SW 1271 (cell line): ENCODE measurements around the gene ITPRID2.

Experiments used
- DNase-seq, 2 experiments: peaks; one replicate each; lab custom pipeline; 2025; lab: John Stamatoyannopoulos, UW

ITPRID2 gene

DNA sequence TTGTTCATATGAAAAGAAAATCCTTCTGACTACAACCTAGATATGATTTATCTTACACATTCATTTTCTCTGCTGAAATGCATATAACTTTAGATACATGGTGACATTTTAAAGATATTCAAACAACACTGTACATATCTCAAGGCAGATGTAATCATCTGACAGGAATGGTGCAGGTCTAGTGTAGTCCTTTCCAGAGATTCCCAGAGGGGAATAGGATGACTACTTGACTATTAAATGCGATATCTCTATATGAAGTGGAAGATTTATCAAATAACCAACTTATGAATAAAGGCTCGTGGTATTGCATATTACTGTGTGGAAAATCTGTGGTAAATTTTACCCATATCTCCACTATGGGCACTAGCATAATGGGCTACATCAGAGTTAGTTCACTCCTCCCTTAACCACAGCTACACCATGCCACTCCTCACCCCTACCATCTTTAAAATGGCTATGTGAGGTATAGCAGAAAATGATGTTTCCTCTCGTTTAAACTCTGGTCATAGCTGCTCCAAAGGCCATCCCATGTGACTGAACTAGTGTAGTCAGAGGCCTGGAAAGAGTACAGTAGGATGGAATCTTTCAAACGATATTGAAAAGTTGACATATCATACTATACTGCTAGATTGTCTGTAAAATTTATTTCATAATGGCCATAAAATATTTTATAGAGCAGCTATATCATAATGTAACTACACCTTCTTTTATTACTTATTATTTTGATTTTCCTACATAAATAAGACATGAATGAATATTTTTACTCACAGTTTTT, 9.1 kb upstream of the ITPRID2 start:
- no peak for DNase-seq

GRCh38 chr2:181884601-181885000, 6.9 kb upstream of the ITPRID2 start:
- no peak for DNase-seq

DNA sequence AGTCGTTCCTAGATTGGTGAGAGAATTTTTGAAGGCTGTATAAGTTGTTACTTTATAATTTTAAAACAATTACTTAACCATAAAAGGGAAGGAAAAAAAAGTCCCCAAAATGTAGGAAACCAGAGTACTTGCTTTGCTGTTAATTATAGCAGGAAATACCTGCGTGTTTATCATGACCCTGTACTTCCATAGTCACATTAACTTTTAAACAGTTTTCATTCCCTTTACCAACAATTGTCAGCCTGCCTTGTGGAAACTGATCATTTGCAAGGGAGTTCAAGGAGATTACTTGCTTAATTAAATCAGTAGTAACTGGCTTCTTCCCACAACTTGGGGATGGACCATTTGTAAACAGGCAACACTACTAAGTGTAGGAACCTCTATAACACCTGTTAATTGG, 6.4 kb upstream of the ITPRID2 start:
- no peak for DNase-seq

- DNase-seq = no peak
Measured at GRCh38 chr2:181886192-181886591, 5.3 kb upstream of the ITPRID2 start.

DNA sequence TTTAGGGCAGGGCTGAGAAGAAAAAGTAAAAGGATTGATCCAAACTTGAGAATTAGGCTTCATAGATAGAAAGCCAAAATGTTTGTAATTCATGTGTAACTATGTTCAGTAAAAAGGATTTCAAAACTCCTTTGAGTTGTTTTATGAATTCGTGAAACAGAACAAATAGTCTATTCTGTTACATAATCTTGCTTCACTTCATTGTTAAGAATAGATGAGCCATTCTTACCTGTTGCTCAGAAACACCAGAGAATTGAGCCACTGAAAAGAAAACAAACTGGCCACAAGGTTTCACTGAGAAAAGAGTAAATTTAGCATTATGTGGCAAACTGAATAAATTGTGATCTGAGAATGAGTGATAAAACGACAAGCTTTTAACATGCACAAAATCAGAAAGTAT, 4.5 kb upstream of the ITPRID2 start:
- no peak for DNase-seq

GRCh38 chr2:181889776-181890175, 1.8 kb upstream of the ITPRID2 start:
- no peak for DNase-seq

DNA sequence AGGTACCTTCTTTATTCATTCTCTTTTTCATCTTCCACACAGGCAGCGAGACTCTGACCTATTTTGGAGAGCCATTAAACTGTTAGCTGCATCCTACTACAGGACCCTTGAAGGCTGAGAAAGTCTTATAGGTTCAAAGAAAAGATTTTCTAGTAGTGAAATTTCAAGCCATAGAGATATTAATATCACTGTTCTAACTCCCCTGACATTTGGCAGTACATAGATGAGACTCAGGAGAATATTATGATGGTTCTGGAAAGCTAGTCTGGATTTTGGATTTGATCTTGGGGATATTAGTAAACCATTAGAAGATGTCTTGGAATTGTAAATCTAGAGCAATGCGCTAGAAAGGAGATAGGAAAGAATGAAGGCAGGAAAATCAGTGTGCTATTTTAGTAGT, 1.3 kb upstream of the ITPRID2 start:
- DNase-seq = no peak

DNA sequence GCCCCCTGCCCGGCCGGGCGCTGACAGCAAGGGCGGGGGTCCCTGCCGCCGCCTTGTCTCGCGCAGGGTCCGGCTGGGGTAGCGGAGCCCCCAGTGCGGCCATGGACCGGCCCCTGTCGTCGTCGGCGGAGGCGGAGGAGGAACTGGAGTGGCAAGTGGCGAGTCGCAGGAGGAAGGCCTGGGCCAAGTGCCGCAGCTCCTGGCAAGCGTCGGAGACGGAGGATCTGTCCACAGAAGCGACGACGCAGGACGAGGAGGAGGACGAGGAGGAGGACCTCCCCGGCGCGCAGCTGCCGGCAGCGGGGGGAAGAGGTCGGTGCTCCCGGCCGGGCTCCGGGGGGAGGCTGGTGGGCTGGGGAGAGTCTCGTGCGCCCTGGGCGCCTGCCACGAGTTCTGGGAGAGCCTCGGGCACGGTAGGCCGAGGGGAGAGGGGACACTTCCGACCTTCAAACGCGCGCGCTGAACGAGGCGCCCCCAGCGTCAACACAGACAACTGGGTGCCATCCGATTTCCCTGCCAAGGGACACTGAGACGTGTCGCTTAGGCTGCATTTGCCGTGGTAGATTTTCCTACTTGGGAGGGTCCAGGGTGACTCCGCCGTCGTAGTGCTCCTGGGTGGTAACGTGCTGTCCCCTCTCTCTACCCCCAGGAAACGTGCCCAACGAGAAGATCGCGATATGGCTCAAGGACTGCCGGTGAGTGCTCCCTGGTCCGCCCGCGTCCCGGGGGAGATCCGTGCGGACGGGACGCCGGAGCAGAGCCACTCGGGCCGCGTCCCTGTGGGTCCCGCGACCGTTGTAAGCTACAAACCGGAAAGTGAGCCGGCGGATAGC, 652 bp downstream of the ITPRID2 start:
- DNase-seq = peak; percentile 39 to 77

DNA sequence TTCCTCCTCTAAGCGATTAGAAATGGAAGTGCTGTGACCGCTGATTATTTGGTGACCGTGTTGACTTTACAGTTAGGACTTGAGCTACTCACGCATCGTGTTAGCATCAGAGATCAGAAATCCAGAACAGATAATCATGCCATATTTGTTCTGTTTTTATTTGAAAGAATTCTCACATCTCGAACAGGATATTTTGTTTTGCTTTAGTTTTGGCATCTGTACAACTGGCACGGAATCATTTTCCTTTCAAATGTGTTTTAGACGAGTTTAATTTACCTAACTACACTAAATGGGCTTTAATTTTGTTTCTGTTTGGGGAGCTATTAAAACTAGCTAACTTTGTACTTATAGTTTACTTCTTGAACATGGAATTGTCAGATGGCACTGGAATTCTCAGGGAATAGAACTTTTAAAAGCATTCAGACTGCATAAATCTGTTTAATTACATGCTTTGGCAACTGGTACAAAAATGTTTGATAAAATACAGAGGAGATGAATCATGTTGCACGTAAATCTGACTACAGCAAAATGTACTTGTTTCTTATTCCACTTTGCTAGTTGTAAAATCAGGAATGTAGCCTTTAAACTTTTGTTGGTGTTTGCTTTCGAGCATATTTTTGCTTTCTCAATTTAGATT, 1.4 kb downstream of the ITPRID2 start:
- no peak for DNase-seq

GRCh38 chr2:181894381-181894780, 2.9 kb downstream of the ITPRID2 start:
- no peak for DNase-seq

DNA sequence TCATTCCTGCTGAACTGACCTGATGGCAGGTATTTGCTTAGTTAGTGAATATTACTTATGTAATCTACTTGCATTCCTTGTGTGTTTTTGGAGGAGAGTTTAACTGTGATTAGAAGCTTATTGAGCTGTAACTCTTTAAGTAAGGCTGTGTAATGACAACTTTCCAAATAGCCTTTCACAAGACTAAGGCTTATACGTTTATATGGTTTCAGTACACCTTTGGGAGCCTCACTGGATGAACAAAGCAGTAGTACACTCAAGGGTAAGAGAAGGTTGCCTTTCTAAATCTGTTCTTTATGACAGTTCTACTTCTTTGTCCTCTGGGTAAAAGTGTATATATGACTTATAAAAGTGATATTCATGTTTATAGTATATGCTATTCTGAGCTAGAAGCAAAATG, 4.3 kb downstream of the ITPRID2 start:
- DNase-seq = no peak

GRCh38 chr2:181896286-181896685, 4.8 kb downstream of the ITPRID2 start:
- no peak for DNase-seq

- no peak for DNase-seq
Measured at GRCh38 chr2:181900007-181900651, 8.6 kb downstream of the ITPRID2 start.

DNA sequence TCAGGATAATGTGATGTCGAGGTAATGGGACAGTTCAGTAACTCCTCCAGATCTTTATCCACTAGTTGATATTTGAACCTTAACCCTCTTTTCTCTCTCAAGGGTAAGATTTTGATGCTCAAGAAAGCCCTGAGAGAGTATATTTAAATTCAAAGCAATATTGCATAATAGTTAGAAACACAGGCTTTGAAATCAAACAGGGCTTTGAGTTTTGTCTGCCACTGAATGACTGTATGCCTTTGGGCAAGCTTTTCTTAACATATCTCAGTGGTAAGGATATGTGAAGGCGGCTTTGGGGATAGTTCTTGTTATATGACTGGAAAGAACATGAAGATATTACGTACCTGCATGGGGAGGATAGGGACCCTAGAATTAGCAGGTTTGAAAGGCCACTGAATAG, 11.1 kb downstream of the ITPRID2 start:
- DNase-seq = no peak

GRCh38 chr2:181904022-181904632, 12.6 kb downstream of the ITPRID2 start:
- DNase-seq = peak; percentile 2 to 36

- DNase-seq = no peak
Measured at GRCh38 chr2:181907057-181907456, 15.5 kb downstream of the ITPRID2 start.

DNA sequence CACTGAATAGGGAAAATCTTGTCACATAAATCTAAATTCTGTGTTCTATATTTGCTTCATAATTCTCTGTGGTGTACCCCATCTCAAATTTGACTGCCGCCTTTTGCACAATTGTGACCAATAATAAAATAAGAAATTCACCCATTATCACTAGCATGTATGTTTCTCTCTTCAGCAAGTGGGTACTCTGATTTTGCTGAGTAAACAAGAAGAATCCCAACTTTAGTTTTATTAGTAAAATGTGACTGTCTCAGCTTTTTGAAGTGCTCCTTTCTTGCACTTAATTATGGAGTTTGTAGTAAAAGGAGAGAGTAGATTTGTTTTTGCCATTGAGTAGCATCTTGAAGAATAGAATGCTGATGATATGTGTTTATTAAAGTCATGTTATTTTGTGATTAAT, 16.1 kb downstream of the ITPRID2 start:
- DNase-seq = no peak

- no peak for DNase-seq
Measured at GRCh38 chr2:181910028-181910831, 18.7 kb downstream of the ITPRID2 start.

DNA sequence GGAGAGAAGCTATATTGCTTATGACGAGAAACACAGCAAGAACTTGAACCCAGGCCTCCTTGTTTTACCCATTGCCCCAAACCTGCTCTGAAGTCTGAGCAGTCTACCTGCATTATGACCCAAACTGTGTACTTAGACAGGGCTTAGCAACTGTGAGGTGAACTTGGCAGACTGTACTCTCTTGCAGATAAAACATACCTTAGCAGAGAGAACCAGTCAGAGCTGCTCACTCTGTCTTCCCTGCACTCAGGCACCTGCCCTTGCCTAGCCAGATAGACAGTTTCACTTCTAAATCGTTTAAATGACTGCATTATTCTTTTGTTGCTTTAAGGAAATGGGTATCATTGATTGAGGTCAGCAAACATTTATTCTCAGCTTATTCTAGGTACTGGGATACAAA, 20.3 kb downstream of the ITPRID2 start:
- no peak for DNase-seq

DNA sequence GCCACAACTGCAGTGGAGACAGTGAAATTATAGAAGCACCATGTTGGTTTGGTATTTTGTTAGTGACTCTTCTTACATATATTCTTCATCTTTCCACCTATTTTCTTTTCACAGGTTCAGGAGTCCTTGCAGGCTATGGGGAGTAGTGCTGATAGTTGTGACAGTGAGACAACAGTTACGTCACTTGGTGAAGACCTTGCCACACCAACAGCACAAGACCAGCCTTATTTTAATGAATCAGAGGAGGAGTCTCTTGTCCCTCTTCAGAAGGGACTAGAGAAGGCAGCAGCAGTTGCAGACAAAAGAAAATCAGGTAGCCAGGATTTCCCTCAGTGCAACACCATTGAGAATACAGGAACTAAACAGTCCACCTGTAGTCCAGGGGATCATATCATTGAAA, 23.6 kb downstream of the ITPRID2 start:
- DNase-seq = no peak
